Osteoblast (primary cell): ENCODE data around the gene PTPN18. TPM values are rescaled to one million over a fixed set of nuclear protein-coding genes. Genes with fewer than 3 reads are reported as not detected.

ENCODE experiments used
- DNase-seq: peaks from one replicate; pipeline ENCODE4 v3.0.0; 2011; ENCODE audit warnings: low spot score, mixed read lengths; ENCODE audit not compliant: insufficient read length; ENCODE audit errors: missing footprints
- H2AFZ ChIP-seq: 2 replicates; pipeline ENCODE4 v1.6.0; 2011; ENCODE audit warnings: mild to moderate bottlenecking, low read length
- H3K27ac ChIP-seq: 2 replicates; pipeline ENCODE4 v1.5.1; 2011; ENCODE audit warnings: mild to moderate bottlenecking, low read depth, low read length, moderate library complexity
- H3K27me3 ChIP-seq: 2 replicates; pipeline ENCODE4 v1.6.0; 2012; ENCODE audit warnings: mild to moderate bottlenecking, control low read depth, inconsistent platforms, low read length, moderate library complexity; ENCODE audit not compliant: insufficient read depth
- H3K36me3 ChIP-seq: 2 replicates; pipeline ENCODE4 v1.5.1; 2011; ENCODE audit warnings: mild to moderate bottlenecking, low read length, control low read depth, moderate library complexity; ENCODE audit not compliant: insufficient read depth
- H3K4me1 ChIP-seq: 2 replicates; pipeline ENCODE4 v1.5.1; 2011; ENCODE audit warnings: mild to moderate bottlenecking, low read length, control low read depth, moderate library complexity; ENCODE audit not compliant: insufficient read depth
- H3K4me2 ChIP-seq: 2 replicates; pipeline ENCODE4 v1.6.0; 2011; ENCODE audit warnings: mild to moderate bottlenecking, low read length; ENCODE audit not compliant: insufficient read depth
- H3K4me3 ChIP-seq: fragments of 200-600 bp; sonication (generic); 3 replicates; pipeline ENCODE4 v1.5.1; 2012; ENCODE audit warnings: mild to moderate bottlenecking, low read length, inconsistent platforms; ENCODE audit not compliant: insufficient read depth
- H3K79me2 ChIP-seq: 2 replicates; pipeline ENCODE4 v1.6.0; 2012; ENCODE audit warnings: mild to moderate bottlenecking, low read length, control low read depth, inconsistent platforms; ENCODE audit not compliant: insufficient read depth
- H3K9me3 ChIP-seq: 2 replicates; pipeline ENCODE4 v1.5.1; 2011; ENCODE audit warnings: low read depth, low read length, control low read depth
- H4K20me1 ChIP-seq: 2 replicates; pipeline ENCODE4 v1.6.0; 2012; ENCODE audit warnings: mild to moderate bottlenecking, low read length, control low read depth; ENCODE audit not compliant: insufficient read depth
- total RNA-seq: library from RNA; depleted of rRNA; stranded (reverse); fragments of >200 nt; gene quantifications from 2 replicates; pipeline ENCODE4 v1.2.3, GENCODE V29; 2012
- TF ChIP-seq, protein P1 (sequence below): IDR thresholded peaks from 2 replicates; pipeline ENCODE4 v1.5.1; 2011; ENCODE audit warnings: mild to moderate bottlenecking, low read depth, low read length, moderate library complexity; ENCODE audit errors: extremely low read depth

PTPN18 gene
- total RNA-seq, 1 donor, result 29.0 TPM

DNA sequence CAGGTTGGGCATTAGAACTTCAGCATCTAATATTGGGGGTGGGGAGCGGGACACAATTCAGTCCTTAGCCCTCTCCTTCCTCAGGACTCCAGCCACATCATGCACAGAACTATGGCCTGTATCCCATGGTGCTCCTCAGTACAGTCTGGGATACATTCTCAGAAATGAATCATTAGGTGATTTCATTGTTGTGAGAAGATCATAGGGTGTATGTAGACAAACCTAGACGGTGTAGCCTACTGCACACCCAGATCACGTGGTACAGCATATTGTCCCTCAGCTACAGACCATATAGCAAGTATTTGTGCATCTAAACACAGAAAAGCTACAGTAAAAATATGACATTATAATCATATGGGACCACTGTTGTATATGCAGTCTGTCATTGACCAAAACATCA is 36.3 kb upstream of the PTPN18 start:
- Histone ChIP-seq H3K4me3 (no peak overlapping the region), H3K4me1 (no peaks in the 10 kb centered on the region), H3K36me3 (no peaks in the 10 kb centered on the region), H3K4me2 (no peak overlapping the region), H2AFZ (no peak overlapping the region), H3K79me2 (no peaks in the 10 kb centered on the region), H4K20me1 (no peaks in the 10 kb centered on the region), H3K27ac (no peak overlapping the region), H3K27me3 (no peaks in the 10 kb centered on the region), H3K9me3 (no peaks in the 10 kb centered on the region)
- no peak for DNase-seq
- TF ChIP-seq, protein P1, sequence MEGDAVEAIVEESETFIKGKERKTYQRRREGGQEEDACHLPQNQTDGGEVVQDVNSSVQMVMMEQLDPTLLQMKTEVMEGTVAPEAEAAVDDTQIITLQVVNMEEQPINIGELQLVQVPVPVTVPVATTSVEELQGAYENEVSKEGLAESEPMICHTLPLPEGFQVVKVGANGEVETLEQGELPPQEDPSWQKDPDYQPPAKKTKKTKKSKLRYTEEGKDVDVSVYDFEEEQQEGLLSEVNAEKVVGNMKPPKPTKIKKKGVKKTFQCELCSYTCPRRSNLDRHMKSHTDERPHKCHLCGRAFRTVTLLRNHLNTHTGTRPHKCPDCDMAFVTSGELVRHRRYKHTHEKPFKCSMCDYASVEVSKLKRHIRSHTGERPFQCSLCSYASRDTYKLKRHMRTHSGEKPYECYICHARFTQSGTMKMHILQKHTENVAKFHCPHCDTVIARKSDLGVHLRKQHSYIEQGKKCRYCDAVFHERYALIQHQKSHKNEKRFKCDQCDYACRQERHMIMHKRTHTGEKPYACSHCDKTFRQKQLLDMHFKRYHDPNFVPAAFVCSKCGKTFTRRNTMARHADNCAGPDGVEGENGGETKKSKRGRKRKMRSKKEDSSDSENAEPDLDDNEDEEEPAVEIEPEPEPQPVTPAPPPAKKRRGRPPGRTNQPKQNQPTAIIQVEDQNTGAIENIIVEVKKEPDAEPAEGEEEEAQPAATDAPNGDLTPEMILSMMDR, result no peak

DNA sequence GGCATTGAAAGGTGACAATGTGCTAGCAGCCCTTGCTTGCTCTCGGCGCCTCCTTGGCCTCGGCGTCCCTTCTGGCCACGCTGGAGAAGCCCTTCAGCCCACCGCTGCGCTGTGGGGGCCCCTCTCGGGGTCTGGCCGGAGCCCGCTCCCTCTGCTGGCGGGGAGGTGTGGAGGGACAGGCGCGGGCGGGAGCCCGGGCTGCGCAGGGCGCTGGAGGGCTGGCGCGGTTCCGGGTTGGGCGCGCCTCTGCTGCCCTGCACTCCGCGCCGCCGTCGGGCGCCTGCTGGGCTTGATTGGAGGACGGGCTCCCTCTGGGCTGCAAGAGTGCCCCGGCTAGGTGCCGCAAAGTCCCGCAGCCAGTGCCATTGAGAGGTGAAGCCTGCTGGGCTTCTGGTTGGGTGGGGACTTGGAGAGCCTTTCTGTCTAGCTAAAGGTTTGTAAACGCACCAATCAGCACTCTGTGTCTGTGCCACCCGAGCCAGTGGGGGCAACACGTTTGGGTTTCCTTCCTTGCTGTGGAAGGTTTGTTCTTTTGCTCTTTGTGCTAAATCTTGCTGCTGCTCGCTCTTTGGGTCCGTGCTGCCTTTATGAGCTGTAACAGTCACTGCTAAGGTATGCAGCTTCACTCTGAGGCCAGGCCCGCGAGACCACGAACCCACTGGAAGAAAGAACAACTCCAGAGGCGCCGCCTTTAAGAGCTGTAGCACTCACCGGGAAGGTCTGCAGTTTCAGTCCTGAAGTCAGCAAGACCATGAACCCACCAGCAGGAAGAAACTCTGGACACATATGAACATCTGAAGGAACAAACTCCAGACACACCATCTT is 27.9 kb upstream of the PTPN18 start:
- H3K4me2 ChIP-seq, result peak overlapping the region; percentile 69
- H3K4me3 ChIP-seq, result peak overlapping the region; percentile 41
- H2AFZ ChIP-seq, result peak overlapping the region; percentile 76
- peaks cover 9% of the 10 kb centered on the region for H3K4me1 ChIP-seq
- TF ChIP-seq, protein P1, result no peak
- DNase-seq, result no peak
- H3K36me3 ChIP-seq, result no peaks in the 10 kb centered on the region
- no peak overlapping the region for H3K27ac ChIP-seq
- H3K27me3 ChIP-seq, result peaks cover 8% of the 10 kb centered on the region
- H3K9me3 ChIP-seq, result no peaks in the 10 kb centered on the region
- no peaks in the 10 kb centered on the region for H4K20me1 ChIP-seq
- no peaks in the 10 kb centered on the region for H3K79me2 ChIP-seq

DNA sequence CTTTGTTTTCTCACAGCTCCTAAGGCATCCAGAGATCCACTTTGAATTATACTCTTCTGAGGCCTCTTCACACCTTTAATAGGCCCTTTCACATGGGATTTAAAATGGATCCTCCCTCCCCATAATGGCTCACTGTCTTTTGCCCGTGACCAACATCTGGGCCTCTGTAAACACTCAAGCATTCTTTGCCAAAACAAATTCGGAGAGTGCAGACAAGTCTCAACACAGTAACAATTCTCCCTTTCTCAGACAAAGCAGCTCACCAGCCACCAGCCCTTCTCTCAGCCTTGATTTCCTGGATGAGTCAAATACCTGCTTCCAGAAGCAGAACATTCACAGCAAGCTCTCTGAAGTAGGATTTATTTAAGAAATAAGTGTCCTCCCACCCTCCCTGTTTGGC is 27.1 kb upstream of the PTPN18 start:
- no peak for DNase-seq
- no peaks in the 10 kb centered on the region for H3K36me3 ChIP-seq

More for the DNA sequence above, 27.1 kb upstream of the PTPN18 start:
- TF ChIP-seq, protein P1, result no peak
- Histone ChIP-seq H4K20me1 (no peaks in the 10 kb centered on the region), H3K4me2 (no peak overlapping the region), H3K9me3 (no peaks in the 10 kb centered on the region), H3K4me3 (no peak overlapping the region), H3K79me2 (no peaks in the 10 kb centered on the region), H3K27me3 (peaks cover 8% of the 10 kb centered on the region), H3K4me1 (peaks cover 9% of the 10 kb centered on the region), H3K27ac (no peak overlapping the region), H2AFZ (peak overlapping the region; percentile 76)
